AG08396 (cell line): ENCODE data around the gene FGFBP3.
"Not testable (repeated sequence)": the region's sequence is repeated elsewhere in the genome, so short reads cannot be mapped to it uniquely, and the experiment has no call there.

Source experiments
- DNase-seq: peaks from one replicate; pipeline ENCODE4 v3.0.0; 2012; ENCODE audit warnings: low spot score, mixed read lengths

Gene FGFBP3

DNA sequence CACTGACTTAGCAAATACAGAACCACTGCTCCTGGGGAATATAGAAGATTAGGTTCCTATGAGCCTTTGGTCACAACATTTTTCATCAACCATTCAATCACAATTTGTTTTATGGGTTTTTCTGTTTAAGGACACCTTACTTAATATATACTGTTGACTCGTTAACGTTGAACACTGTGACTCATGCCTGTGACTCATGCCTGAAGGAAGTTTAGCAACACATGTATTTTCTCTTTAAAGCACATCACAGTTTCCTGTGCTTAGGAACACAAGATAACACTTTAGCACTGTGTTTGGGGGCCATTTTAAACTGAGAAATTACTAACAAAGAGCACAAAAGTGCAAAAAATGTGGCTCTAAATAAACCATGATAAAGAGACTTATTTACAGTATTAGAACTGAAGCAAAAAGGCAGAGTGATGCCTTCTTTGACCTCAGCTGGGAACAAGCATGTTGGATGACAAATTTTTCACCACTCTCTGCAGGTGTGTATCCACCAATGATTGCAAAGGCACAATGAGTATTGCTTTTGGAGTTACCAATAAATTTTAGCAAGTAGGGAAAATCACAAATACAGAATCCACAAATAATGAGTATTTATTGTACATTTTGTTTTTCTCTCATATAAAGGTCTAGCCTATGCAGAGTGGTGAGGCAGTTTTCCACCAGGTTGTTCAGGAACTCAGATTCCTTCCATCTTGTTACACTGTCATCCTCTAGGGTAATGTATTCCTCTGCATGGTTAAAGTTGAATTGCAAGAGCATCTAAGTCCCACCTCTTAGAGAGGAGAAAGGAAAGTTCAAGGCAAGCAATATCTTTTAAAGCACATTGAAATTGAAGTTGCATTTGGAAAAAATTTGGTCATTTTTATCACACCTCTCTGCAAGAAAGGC lies 7.3 kb downstream of the FGFBP3 start:
- DNase-seq: peak; percentile 70

DNA sequence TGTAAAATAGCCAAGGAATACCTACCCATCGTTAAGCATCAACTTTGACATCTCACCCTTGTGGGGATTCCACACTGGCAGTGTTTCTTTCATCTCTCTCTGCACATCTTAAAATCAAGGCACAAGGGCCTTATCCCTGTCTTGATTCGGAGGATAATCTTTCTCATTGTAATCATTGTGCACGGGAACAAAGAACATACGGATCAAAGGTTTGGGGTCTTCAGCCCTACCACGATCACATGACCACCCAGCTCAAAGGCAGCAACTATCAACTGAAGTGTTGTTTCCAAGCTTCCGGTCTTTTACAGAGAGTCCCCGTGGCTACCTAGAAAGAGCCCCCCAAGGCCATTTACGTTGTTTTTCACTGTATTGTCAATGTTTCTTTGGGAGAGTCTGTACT lies 11.9 kb downstream of the FGFBP3 start:
- no peak for DNase-seq

DNA sequence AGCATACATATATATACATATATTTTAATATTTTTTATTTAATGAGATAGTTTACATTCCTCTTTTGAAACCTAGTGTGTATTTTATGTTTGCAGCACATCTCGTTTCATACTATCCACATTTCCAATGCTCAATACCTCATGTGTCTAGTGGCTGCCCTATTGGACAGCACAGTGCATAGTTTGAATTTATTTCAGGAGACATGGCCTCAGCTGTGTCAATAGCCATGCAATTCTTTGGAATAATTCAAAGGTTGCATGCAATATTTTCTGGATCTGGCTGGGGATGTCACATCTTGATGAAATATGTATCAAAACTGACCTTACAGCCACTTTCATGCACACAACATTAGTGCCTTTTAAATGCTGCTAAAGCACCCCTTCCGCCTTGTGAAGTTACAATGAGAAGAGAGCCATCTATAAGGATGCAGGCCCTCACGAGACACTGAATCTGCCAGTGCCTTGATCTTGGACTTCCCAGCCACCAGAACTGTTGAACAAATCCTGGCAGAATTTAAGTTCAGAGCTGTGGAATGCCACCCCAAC lies 13.0 kb downstream of the FGFBP3 start:
- no peak for DNase-seq

DNA sequence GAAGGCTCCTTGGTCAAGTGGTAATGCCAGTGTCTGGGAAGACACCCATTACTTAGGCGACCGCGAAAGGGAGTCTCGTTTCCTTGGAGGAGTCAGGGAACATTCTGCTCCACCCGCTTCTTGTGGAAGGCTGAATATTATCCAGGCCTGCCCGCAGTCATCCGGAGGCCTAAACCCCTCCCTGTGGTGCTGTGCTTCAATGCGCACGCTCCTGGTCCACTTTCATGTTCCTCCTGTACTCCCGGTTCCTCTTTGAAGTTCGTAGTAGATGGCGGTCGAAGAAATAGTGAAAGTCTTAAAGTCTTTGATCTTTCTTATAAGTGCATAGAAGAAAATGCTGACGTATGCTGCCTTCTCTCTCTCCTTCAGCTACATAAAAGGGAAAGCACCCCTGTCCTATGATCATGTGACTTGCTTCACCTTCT lies 15.0 kb downstream of the FGFBP3 start:
- DNase-seq: not testable (repeated sequence)

DNA sequence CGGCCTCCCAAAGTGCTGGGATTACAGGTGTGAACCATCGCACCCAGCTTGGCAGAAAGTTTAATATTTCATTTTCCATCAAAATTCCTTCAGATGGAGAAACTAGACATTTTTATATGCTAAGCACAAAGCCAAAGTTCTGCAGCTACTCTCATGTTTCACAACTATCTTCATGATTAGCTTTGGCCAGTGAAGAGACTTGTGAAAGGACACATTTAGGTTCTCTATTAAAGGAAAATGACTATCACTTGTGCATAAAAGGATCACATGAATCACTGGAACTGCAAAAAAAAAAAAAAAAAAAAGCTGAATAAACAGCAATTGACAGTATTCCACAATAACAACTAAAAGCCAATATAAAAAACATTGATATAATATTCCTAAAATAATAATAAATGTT lies 16.2 kb downstream of the FGFBP3 start:
- no peak for DNase-seq

DNA sequence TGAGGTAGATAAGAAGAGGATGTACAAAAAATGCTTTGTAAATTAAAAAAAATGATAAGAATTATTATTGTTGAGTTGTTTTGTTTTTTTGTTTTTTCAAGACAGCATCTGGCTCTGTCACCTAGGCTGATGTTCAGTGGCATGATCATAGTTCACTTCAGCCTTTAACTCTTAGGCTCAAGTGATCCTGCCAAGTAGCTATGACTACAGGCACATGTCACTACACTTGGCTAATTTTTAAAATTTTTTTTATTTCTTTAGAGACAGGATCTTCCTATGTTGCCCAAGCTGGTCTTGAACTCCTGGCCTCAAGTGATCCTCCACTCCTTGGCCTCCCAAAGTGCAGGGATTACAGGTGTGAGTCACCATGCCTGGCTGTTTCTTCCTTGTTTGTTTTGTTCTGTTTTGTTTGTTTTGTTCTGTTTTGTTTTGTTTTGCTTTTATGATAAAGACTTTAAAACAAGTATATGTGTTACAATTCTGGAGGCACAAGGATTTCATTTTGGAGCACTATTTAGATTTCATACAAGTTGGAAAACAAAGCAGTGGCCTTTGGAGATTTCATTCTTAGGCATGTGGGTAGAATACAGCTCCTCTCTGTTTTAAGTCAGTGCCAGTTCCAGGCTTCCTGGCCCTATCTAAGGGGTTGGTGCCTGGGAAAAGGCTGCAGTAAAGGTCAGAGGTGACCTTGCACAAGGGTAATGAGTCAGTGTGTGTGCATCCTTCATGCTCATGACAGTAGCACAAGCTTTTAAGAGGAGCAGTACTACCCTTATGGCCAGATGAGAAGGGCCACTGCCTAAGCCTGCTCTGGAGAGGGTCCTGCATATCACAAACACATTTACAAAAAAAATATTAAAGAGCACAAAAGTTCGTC lies 17.9 kb downstream of the FGFBP3 start:
- peak; percentile 58 for DNase-seq

DNA sequence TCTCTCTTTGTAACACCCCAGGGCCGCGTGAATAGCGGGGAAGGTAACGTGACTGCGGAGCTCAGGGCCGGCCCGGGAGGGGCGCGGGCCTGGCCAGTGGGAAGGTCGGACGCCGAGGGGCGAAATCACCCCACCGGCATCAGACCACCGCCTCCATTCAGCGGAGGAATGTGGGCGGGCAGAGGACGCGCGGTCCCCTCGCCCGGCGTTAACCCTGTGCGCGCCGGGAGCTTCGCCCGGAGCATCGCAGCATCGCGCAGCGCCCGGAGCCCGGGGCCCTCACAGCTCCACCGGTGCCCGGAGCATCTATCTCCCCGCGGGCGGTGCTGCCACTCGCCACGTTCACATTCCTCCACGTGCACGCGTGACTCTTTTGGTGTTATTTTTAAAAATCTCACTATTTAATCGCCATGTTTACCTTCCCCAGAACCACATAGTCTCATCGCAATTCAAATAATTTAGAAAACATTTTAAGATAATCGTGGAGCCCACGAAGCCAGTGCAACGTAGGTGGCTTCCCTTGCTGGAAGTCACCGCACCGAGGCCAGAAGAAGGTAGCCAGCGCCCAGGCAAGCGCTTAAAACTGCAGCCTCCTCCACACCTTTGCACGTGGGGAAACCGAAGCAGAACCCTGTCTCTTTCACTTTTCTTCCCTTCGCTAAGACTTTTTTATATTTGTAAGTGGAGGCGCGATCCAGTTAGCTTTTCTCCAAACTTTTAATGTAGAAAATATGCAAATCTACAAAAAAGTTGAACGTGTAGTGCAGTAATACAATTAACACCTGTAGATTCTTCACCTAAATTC lies 21.8 kb downstream of the FGFBP3 start:
- peak; percentile 53 for DNase-seq

DNA sequence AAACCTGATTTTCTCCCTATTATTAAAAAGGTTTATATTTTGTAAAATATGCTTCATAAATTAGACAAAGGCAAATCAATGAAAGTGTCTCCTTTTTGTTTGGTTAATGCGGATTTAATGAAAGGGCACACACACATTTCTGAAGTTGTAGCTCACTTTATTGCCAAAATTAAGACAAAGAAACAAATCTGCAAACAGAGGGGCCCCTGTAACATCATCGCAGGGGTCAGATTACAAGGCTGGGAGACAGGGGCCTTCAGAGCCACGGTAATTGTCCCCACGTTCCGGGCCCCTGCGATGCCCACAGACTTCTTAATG lies 22.4 kb downstream of the FGFBP3 start:
- no peak for DNase-seq

DNA sequence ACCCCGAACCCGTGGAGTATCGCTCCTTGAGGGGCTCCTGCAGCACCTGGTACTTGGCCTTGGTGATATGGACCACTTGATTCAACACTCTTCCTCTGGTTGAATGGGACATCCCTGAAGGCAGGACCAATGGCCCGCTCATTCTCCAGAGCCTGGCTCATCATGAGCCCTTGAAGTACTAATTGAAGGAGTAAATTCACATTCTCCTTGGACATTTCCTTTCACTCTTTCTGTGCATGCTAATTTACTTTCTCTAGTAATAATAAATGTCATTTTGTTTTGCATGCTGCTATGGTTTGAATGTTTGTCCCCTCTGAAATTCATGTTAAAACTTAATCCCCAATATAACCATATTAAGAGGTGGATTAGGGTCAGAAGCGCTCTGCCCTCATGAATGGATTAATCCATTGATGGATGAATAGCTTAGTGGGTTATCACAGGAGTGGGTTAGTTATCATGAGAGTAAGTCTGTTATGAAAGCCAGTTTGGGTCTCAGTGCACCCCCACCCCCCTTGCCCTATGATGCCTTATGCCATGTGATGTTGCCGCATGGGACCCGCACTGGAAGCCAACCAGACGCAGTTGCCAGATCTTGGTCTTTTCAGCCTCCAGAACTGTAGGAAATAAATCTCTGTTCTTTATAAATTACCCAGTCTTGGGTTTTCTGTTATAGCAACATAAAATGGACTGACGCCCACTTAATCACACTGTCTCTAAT lies 23.8 kb downstream of the FGFBP3 start:
- DNase-seq: no peak

DNA sequence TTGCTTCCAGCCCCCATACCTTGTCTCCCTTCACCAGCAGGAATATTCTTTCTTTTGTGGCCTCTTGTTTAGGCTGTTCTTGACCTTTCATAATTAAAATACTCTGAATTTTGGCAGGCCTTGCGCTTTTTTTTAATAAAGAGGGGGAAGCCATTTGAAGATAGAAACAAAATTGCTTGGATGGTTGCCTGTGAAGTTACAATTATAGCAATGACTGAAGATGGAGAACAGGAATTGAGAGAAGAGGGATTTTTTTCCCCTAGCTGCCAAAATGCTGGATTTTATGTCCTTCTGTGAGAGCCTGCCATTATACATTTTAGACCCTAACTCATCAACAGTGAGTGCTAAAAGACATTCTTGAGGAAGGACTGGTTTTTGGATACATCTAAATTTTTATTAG lies 24.8 kb downstream of the FGFBP3 start:
- no peak for DNase-seq

DNA sequence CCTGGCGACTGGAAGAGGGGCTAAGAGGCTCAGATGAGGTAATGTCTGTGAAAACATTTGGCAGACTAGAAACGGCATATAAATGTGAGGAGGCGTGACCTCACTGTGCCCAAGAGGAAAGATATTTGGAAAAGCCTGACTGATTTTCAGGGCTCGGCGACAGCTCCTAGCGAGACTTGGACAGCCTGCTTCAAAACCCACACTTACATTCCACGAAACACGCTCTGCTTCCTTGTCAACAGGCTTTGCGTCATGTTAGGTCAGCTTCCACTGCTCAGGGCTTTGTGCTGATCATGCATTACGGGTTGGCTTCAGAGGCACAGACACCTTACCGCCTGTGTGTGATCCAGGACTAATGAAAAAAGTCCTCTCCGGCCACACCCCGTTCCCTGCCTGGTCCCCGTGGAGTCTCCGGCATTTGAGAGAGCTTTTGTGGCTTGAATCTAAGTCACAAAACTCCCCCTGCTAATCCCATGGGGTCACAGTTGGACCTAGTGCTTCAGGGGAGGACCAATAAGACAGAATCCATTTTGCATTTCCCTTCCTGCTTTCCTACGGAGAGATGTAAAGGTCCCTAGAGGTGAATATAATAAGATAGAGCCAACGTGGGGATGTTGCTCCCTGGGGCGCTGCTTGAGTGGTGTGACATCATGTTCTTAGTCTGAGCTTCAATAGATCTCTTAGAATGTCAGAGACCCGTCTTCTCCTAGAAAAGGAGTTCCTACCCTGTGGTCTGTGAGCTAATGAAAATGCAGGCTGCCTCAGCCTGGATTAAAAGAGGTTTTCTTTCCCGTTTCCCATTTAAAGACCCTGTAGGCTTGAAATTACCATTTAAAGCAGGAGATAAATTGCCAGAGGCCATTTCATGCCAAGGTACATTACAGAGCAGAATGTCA lies 25.5 kb downstream of the FGFBP3 start:
- DNase-seq: peak; percentile 63

DNA sequence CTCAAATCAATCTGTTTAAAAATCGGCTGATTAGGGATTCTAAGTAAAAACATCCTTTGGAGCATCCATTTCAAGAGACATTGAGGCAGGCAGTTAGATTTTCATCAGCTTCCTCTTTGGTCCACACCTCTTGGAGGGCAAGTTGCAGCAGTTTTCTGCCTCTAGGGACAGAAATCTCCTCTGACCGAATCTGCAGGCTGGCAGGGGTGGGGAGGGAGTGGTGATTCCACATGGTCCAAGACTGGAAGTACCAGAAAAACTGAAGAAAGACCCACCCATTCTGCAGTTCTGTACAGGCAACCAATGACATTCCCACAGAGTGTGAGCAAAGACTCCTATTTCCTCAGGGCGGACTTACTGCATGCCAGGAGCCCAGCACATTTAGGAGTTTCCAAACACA lies 29.0 kb downstream of the FGFBP3 start:
- peak; percentile 32 for DNase-seq

DNA sequence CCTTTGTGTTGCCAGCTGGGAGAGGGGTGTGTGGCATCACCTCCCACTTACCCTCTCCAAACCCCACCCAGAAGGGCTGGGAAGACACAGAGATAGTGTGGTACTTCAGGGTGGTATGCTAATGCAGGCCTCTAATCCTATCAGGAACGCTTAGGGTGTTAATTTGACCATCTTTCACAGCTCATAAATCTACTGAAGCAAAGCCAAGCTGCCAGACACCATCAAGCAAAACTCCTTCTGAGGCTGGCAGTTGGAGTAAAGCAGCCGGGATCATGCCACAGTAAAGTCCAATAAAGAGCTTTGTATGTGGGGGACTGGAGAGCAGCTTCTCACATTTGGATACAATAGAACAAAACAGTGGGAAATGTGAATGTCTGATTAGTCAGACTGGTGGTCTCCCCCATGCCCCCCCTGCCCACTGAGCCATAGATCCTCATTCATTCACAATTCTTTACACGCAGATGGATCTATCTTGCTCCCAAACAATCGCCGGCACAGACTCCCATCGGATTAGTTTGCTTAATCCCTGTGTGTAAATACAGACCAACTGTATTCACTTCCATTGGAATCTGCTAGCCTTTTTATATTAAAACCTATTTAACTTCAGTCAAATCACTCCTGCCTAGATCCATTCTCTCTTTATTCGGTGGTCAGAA lies 29.6 kb downstream of the FGFBP3 start:
- no peak for DNase-seq

DNA sequence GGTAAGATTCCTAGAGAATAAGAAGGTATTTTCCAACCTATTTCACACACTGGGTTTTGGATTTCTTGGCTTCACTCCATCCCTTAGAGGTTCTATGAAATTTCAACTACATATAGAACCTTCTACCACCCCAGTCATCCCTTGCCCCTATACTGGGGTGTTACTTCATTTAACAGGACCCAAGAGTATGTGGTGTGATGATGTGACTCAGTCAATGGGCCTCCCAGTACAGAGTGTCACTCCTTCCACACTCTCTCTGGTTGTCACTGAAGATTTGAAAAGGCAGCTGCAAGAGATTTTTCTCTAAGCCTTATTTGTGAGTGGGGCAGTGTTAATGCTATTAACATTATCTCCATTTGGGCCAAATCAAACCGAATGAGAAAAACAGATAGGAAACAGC lies 33.5 kb downstream of the FGFBP3 start:
- DNase-seq: no peak

DNA sequence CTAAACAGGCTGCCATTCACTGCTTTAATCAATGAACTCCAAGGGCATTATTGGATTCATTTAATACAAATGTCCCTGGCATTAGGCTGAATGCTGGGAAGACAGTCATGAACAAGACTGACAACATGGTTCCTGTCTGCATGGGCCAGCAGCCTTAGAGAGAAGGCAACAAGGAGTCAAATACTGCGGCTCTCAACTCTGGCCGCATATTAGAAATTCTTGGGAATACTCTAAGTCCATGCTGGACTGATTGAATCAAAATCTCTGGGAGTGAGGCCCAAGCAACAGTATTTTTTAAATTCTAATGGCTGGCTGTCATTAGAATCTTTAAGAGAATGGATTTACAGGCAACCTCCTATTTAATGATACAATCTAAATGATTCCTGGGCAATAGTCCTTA lies 34.1 kb downstream of the FGFBP3 start:
- DNase-seq: no peak

DNA sequence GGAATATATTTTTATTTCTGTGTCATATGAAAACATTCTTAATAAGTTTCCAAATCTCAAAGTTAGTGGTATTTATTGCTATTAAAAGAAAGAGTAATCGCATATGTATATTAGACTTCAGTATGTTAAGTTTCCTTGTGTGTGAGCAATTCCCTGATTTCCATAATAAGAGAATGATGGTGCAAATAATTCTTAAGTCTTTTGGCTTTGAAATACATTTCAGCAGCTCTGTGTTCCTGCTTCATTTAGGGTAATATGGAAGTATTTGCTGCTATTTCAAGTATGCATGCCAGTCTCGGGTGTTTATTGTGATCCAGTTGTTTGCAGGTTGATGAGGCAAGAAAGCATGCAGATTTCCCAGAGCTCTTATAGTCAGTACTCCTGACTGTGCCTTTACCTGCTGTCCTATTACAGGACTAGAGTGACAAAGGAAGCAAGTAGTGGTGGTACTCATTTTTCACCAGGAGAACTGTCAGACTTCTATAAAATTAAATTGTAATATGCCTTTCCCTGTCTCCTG lies 43.7 kb downstream of the FGFBP3 start:
- DNase-seq: no peak

DNA sequence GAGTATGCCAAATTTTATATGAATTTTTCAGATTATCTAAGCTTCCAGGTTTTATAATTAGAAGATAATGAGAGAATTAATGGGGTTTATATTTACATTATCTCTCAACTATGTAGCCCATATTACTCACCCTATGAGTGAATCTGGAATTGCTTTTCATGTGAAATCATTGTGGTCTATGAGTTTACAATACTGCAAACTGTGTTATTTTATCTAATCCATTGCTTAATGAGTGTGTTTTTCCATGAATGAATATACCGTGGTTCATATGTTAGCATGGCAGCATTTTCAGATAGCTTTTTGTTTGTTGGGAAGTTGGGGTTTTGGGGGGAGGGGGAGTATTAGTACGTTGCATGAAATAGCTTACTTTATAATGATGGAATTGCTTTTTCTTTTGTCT lies 44.5 kb downstream of the FGFBP3 start:
- DNase-seq: no peak

DNA sequence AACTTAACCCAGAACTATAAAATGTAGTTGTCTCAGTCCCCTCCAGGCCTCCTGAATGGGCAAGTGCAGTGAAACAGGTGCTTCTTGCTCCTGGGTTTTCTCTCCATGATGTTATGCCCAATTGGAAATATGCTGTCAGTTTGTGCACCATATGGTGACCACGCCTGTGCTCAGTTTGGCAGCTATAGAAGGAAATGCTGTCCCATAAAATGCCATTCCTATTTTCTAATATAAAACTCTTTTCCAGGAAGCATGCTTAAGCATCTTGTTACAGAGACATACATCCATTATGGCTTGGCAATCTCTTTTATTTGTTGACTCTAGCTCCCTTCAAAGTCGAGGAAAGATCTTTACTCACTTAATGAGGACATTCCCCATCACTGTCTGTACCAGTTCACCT lies 45.2 kb downstream of the FGFBP3 start:
- DNase-seq: no peak

DNA sequence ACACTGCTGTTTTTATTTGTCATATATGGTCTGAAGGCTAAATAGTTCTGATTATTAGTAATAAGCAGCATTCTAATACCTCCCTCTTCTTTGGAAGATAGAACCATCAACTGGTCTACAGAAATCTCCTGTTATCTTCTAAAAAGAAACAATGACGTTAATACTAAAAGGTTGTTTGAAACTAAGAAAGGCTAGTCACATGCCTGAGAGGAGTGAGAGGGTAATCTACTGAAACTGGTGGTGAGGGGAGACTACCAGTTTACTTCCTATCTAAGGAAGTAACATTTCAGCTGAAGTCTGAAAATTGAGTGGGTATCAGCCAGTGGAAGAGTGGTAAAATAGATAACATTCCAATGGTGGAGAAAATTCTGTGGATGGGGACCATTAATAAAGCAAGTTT lies 48.4 kb downstream of the FGFBP3 start:
- no peak for DNase-seq

DNA sequence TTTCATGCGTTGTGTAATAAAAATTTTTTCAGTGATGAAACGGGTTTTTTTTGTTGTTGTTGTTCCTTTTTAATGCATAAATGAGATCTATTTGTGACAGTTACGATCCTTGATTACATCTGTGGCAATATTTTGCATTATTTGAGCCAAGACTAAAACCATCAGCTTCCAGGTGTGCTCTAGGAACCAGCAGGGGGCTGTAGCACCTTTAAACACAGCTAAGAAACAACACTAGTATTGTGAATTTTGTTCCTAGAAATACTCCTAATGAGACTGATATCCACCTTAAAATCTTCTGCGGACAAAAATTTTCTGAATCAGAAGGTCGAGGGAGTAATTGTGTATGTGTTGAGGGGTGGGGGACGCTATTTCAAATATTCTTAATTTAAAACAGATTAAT lies 52.6 kb downstream of the FGFBP3 start:
- no peak for DNase-seq
